KOPT-K1 (cell line): ENCODE measurements around the gene RIPK3.

ENCODE experiments used
- H3K27ac ChIP-seq: fragments of 200-600 bp; sonication (generic); 2 replicates; pipeline ENCODE4 v1.5.1; 2016; ENCODE audit warnings: antibody characterized with exemption, mild to moderate bottlenecking, low read depth, low read length; ENCODE audit not compliant: poor library complexity, severe bottlenecking
- H3K36me3 ChIP-seq: fragments of 200-600 bp; sonication (generic); 2 replicates; pipeline ENCODE4 v1.5.1; 2017; ENCODE audit warnings: antibody characterized with exemption, mild to moderate bottlenecking, low read length, moderate library complexity; ENCODE audit not compliant: insufficient read depth
- H3K9me3 ChIP-seq: fragments of 200-600 bp; sonication (generic); 2 replicates; pipeline ENCODE4 v1.5.1; 2017; ENCODE audit warnings: antibody characterized with exemption, low read length, mild to moderate bottlenecking; ENCODE audit not compliant: insufficient read depth, poor library complexity, severe bottlenecking

Gene RIPK3

DNA sequence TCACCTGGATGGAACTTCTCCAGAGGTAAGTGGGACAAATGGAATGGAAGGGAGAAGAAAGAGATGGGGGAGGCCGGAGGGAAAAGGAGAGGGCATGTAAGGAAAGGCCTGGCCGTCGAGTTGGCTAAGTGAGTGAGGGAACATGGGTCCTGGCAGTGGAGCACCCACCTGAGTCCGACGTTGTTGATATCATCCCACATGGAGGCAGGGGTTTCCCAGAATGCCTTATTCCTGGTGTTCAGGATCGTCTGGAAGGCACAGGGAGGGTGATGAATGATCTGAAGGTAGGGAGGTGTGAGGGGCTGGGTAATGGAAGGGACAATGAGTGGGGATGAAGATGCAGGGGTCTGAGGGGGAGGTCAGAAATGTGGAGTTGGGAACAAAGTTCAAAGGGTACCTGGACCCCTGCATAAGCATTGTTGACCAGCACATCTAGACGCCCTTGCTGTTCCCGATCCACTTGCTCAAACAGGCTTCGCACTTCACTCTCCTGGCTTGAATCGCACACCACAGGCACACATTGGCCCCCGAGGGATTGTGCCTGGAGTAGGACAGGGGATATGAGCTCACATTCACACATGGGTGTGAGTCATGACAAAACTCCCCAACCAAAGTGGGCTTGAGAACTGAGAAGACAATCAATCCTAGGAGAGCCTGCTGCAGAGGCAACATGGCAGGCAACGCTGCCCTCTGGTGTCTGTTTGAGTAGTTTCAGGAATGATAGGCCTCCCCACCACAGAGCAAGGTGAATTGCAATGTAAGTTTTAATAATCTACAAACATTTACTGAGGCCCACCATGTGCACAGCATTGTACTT is 43.2 kb downstream of the RIPK3 start:
- Histone ChIP-seq H3K36me3 (peaks cover 30% of the 10 kb centered on the region), H3K27ac (no peak overlapping the region), H3K9me3 (no peaks in the 10 kb centered on the region)

DNA sequence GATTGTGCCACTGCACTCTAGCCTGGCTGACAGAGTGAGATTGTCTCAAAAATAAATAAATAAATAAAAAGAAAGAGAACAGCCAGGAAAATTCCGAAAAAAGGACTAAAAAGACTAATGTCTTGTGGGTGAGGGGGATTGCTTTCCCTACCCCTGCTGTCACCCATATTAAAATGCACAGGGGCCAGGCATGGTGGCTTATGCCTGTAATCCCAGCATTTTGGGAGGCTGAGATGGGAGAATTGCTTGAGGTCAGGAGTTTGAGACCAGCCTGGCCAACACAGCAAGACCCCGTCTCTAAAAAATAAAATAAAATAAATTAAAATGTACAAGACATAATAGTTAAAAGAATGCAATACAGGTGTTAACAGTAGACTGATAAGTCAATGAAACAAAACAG is 46.3 kb downstream of the RIPK3 start:
- Histone ChIP-seq H3K27ac (no peak overlapping the region), H3K36me3 (peaks cover 40% of the 10 kb centered on the region), H3K9me3 (no peaks in the 10 kb centered on the region)

DNA sequence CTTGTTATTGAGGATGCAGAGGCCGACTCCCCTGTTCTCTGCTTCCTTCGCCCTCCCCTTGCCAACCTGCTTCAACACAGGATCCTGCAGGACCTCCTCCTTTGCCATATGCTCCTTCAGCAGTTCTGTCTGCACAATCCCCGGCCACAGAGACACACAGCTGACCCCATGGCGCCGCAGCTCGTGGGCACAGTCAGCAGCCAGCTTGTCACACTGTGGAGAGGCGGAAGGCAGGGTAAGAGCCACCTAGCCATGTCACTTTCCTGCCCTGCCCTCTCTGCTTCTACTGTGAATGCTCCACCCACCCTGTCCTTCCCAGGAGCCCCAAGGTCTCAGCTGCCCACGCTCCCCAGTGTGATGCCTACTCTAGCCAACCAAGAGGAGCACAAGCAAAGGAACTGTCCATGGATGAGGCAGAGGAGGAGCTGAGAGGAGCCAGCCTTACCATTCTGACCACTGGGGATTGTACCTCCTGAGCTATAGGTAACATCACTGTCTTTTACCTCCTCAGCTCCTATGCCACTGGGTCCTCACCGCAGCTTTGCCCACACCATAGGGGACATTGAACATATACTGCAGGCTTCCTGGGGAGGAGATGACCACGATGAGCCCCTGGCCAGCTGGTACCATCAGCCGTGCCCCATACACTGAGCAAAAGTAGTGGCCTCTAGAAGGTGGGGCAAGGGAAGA is 47.5 kb downstream of the RIPK3 start:
- H3K36me3 ChIP-seq: peaks cover 40% of the 10 kb centered on the region
- H3K9me3 ChIP-seq: no peaks in the 10 kb centered on the region
- H3K27ac ChIP-seq: no peak overlapping the region

DNA sequence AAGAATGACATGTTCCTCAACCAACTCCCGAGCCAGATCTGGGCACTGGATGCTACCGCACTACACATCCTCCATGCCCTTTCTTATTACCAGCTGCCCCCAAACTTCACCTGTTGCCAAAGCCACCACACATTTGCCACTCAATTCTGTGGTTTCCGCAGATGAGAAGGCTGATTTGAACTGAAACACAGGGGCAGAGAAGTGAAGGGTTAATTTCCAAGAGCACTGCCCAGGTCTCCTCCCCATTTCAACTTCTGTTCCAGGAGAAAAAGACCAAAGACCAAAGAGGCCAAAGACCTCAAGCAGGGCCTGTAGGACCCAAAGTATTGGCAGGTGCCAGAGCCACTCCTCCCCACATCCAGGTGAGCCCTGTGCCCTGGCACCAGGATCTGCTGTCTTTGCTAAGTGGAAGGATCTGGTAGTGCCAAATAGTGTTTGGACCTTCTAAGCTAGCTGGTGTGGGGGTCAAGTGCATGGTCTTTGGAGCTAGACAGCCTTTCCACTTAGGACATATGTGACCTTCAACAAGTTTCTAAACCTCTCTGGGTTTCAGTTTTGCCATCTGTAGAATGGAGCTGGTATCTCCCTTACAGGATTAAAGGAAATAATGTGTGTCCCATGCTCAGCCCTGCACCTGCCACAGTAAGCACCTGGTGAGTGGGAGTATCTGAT is 48.2 kb downstream of the RIPK3 start:
- Histone ChIP-seq H3K9me3 (no peaks in the 10 kb centered on the region), H3K27ac (no peak overlapping the region), H3K36me3 (peaks cover 40% of the 10 kb centered on the region)

DNA sequence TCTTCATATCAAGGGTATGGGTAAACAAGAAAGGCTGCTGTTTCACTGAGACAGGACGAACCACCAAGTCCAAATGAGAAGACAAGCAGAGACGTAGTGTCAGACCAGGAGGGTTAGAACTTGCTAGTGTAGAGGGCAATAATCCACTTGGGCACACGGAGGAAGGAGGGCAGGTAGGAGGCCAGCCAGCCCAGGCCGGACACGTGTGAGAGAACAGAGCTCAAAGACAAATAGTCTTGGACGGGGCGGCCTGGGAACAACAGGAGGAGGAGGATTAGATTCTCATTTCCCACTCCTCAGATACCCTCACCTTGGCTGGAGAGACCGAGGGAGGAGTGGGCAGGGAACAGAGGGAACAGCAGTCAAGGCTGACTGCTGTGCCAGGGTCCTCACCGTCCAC is 49.0 kb downstream of the RIPK3 start:
- H3K27ac ChIP-seq: no peak overlapping the region
- H3K9me3 ChIP-seq: no peaks in the 10 kb centered on the region
- H3K36me3 ChIP-seq: peaks cover 36% of the 10 kb centered on the region

DNA sequence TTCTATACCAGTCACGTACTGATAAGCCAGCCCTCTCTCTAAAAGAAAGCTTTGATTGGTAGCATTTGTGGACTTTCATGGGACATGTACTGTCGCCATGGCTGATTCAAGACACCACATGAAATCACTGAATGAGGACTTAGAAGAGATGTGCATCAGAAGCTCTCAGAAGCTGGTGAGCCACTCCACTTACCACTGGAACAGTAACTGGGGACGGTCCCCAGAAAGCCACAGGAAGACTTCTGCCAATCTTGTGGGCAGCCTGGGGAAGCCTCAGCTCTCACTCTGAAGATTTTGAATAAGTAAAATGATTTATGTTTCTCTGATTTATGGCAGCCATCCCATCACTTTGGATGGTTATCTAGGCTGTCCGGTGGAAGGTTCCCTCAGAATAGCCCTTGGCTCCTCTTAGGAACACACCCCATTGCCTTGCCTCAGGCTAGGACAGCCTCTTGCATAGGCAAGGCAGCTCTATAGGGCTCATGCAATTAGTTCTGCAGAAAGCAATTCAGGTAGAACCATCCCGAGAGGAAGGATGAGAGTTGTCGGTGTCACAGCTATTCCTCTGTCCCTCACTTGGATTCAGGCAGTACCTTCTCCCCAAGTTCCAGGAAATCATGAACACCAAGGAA is 50.0 kb downstream of the RIPK3 start:
- Histone ChIP-seq H3K9me3 (no peaks in the 10 kb centered on the region), H3K27ac (no peak overlapping the region), H3K36me3 (peaks cover 31% of the 10 kb centered on the region)

DNA sequence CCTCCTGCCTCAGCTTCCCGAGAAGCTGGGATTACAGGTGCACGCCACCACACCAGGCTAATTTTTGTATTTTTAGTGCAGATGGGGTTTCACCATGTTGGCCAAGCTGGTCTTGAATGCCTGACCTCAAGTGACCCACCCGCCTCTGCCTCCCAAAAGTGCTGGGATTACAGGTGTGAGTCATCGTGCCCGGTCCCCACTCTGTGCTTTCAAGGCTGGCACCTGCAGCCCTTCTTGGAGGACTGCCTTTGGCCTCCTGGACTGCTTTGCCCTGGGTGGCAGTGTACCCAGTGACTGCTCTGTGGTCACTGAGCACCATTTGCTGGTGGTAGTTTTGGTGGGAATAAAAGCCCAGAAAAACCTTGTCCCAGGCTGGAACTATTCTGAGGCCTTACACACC is 52.8 kb downstream of the RIPK3 start:
- peaks cover 22% of the 10 kb centered on the region for H3K36me3 ChIP-seq
- H3K9me3 ChIP-seq: no peaks in the 10 kb centered on the region
- H3K27ac ChIP-seq: no peak overlapping the region
